Tibial artery (tissue), 4 donors: ENCODE results near the gene SYDE1.

Experiments used
- DNase-seq, 2 donors: peaks; one replicate each; pipeline ENCODE4 v3.0.0-alpha.2; 2019
- H3K27ac ChIP-seq, 2 donors: fragments of 200-600 bp; sonication (generic) in 1 of 2; 1 replicate in 1 of 2; 2 replicates in 1 of 2; pipeline ENCODE4 v1.5.1; 2018 to 2019; ENCODE audit warnings: mild to moderate bottlenecking in 1 of 2
- H3K27me3 ChIP-seq, 2 donors: fragments of 200-600 bp; sonication (generic) in 1 of 2; one replicate each; pipeline versions ENCODE4 v1.5.1 to v1.6.0; 2016 to 2019
- H3K36me3 ChIP-seq, 3 donors: fragments of 200-600 bp; sonication (generic) in 2 of 3; one replicate each; pipeline ENCODE4 v1.5.1; 2016 to 2019; ENCODE audit warnings: mild to moderate bottlenecking in 2 of 3
- H3K4me1 ChIP-seq, 4 donors: fragments of 200-600 bp; sonication (generic) in 2 of 4; 1 replicate in 3 of 4; 2 replicates in 1 of 4; pipeline ENCODE4 v1.5.1; 2016 to 2019
- H3K4me3 ChIP-seq, 2 donors: fragments of 200-600 bp; sonication (generic) in 1 of 2; 1 replicate in 1 of 2; 2 replicates in 1 of 2; pipeline ENCODE4 v1.5.1; 2018 to 2019; ENCODE audit warnings: mild to moderate bottlenecking in 2 of 2
- H3K9me3 ChIP-seq, 3 donors: fragments of 200-600 bp; sonication (generic) in 1 of 3; one replicate each; pipeline ENCODE4 v1.5.1; 2016 to 2019
- intact Hi-C: fragments of 100-400 bp; cut with DNase I; formaldehyde crosslinking; loops from one replicate; pipeline ENCODE4 v1.15.0; 2023; ENCODE audit warnings: low total_unique reads
- TF ChIP-seq, protein P1 (sequence below), 2 experiments: fragments of 200-600 bp in 1 of 2; fragments of 450-650 bp in 1 of 2; IDR thresholded peaks; one replicate each; pipeline ENCODE4 v1.5.1; 2017 to 2019; ENCODE audit warnings: antibody characterized with exemption in 2 of 2, mild to moderate bottlenecking in 1 of 2, moderate library complexity in 1 of 2

The SYDE1 gene

DNA sequence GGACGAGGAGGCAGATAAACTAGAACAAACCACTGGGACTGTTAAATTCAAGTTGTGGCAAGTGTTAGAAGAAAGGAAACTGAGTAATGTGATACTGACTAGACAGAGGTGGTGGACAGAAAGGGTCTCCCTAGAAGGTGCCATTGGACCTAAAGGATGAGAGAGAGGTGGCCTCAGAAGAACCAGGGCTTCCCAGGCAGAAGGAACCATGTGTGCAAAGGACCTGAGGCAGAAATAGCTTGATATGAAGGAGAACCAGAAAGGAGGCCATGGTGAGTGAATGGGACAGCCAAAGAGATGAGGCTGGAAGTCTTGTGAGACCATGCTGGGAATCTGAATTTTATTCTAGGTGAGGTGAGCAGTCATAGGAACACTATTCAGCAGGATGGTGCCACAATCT, 2.8 kb upstream of the SYDE1 start:
- H3K27me3 ChIP-seq, result no peaks in the 10 kb centered on the region
- H3K36me3 ChIP-seq, result peaks cover 0 to 8% (median 1%) of the 10 kb centered on the region in 3 donors
- DNase-seq, result no peak
- H3K9me3 ChIP-seq, result peaks cover 6 to 14% (median 7%) of the 10 kb centered on the region in 3 donors
- H3K4me3 ChIP-seq, result no peak overlapping the region
- peaks cover 0 to 28% (median 10%) of the 10 kb centered on the region in 4 donors for H3K4me1 ChIP-seq
- no peak overlapping the region for H3K27ac ChIP-seq
- intact Hi-C loops, result loop anchor here (5.0 kb wide), 1 partner anchor 43 kb away; no protein-coding TSS in a partner anchor
- TF ChIP-seq, protein P1, sequence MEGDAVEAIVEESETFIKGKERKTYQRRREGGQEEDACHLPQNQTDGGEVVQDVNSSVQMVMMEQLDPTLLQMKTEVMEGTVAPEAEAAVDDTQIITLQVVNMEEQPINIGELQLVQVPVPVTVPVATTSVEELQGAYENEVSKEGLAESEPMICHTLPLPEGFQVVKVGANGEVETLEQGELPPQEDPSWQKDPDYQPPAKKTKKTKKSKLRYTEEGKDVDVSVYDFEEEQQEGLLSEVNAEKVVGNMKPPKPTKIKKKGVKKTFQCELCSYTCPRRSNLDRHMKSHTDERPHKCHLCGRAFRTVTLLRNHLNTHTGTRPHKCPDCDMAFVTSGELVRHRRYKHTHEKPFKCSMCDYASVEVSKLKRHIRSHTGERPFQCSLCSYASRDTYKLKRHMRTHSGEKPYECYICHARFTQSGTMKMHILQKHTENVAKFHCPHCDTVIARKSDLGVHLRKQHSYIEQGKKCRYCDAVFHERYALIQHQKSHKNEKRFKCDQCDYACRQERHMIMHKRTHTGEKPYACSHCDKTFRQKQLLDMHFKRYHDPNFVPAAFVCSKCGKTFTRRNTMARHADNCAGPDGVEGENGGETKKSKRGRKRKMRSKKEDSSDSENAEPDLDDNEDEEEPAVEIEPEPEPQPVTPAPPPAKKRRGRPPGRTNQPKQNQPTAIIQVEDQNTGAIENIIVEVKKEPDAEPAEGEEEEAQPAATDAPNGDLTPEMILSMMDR (IDR thresholded peaks at IDR 0.05), result no peak

DNA sequence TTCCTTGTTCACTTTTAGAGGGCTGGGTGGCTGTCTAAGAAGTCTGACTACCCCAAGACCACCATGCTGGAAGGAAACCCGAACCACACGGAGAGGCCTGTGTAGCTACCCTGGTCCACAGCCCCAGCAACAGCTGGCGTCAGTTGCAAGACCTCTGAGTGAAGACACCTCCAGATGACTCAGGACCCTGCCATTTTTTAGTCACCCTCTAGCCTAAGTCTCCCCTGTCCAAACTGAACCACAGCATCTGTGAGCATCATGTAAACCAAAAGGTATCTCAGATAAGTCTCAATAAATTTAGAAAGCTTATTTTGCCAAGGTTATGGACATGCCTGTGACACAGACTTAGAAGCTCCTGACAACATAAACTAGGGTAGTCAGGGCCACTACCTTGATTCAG, 2.2 kb upstream of the SYDE1 start:
- H3K27me3 ChIP-seq, result no peaks in the 10 kb centered on the region
- peaks cover 6 to 14% (median 7%) of the 10 kb centered on the region in 3 donors for H3K9me3 ChIP-seq
- intact Hi-C loops, result loop anchor here (5.0 kb wide), 1 partner anchor 147 kb away; no protein-coding TSS in a partner anchor
- DNase-seq, result no peak
- H3K4me3 ChIP-seq, result no peak overlapping the region
- TF ChIP-seq, protein P1 (IDR thresholded peaks at IDR 0.05), result no peak
- H3K4me1 ChIP-seq, result peaks cover 0 to 29% (median 10%) of the 10 kb centered on the region in 4 donors
- H3K27ac ChIP-seq, result no peak overlapping the region
- H3K36me3 ChIP-seq, result peaks cover 6 to 14% (median 8%) of the 10 kb centered on the region in 3 donors

DNA sequence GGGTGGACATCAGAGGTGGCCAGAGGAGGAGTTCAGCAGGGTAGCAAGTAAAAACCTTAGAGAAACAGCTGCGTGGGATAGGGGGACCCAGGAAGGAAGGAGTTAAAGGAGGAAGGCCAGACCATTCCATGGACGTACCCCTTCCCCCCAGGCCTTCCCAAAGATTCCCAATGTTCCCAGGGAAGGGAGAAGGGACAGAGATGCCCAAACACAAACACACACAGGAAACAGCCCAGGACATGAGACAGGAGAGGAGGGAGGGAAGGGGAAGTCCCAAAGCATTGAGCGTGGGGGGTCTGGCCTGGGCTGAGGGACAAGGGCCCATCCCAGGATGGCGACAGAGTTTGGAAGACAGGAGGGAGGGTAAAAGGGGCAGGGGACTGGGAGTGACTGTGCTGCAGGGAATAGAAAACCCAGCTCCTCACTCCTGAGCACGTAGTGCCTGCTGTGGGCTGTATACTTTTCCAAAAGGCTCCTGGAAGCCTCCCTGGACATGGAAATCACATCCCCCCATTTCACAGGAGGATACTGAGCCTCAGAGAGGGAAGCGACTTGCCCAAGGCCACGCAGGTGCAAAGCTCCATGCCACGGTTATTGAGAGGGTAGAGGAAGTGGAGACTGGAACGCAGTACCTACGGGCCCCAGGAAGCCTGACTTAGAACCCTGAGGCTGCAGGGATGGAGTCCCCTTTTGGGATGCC, 1.1 kb downstream of the SYDE1 start:
- Histone ChIP-seq H3K36me3 (peaks cover 27 to 47% (median 40%) of the 10 kb centered on the region in 3 donors), H3K9me3 (peaks cover 2 to 12% (median 6%) of the 10 kb centered on the region in 3 donors), H3K4me3 (peak overlapping the region; percentile 93 to 99), H3K4me1 (peaks cover 0 to 29% (median 10%) of the 10 kb centered on the region in 4 donors), H3K27me3 (no peaks in the 10 kb centered on the region), H3K27ac (peak overlapping the region; percentile 90 to 92)
- DNase-seq, result peak in 1 of 2 donors; percentile 43
- intact Hi-C loops, result loop anchor here (5.0 kb wide), 1 partner anchor 144 kb away; no protein-coding TSS in a partner anchor
- TF ChIP-seq, protein P1 (IDR thresholded peaks at IDR 0.05), result no peak

DNA sequence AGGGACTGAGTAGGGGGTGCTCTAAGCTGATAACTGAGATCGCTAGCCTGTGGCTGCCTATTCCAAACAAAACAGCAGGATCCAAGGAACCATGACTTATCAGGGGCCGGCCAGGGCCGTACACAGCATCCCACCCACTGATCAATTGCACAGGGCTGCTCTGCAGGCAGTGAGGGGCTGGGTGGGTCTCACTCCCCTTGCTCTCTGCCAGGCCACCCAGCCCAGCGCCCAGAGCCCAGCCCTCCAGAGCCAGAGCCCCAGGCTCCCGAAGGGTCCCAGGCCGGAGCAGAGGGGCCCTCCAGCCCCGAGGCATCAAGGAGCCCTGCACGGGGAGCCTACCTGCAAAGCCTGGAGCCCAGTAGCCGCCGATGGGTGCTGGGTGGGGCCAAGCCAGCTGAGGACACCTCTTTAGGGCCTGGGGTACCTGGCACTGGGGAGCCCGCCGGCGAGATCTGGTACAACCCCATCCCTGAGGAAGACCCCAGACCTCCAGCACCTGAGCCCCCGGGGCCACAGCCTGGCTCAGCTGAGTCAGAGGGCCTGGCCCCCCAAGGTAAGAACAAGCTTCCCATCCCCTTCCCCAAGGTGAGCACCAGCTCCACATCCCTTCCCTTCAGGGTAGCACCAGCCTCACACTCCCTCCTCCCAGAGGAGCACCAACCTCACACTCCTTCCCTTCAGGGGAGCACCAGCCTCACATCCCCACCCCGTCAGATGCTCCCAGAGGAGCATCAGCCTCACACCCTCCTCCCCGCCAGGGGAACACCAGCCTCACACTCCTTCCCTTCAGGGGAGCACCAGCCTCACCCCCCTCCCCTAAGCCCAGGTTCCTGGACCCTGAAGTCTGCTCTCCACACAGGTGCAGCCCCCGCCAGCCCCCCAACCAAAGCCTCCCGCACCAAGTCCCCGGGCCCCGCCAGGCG, 1.9 kb downstream of the SYDE1 start:
- intact Hi-C loops, result loop anchor here (5.0 kb wide), 1 partner anchor 143 kb away; no protein-coding TSS in a partner anchor
- no peak for DNase-seq
- H3K4me3 ChIP-seq, result peak overlapping the region in 1 of 2 donors; percentile 93
- peaks cover 0 to 30% (median 13%) of the 10 kb centered on the region in 4 donors for H3K4me1 ChIP-seq
- peaks cover 0 to 5% (median under 1%) of the 10 kb centered on the region in 3 donors for H3K9me3 ChIP-seq
- no peaks in the 10 kb centered on the region for H3K27me3 ChIP-seq
- peak overlapping the region; percentile 90 to 92 for H3K27ac ChIP-seq
- TF ChIP-seq, protein P1 (IDR thresholded peaks at IDR 0.05), result no peak
- H3K36me3 ChIP-seq, result peaks cover 32 to 55% (median 48%) of the 10 kb centered on the region in 3 donors

DNA sequence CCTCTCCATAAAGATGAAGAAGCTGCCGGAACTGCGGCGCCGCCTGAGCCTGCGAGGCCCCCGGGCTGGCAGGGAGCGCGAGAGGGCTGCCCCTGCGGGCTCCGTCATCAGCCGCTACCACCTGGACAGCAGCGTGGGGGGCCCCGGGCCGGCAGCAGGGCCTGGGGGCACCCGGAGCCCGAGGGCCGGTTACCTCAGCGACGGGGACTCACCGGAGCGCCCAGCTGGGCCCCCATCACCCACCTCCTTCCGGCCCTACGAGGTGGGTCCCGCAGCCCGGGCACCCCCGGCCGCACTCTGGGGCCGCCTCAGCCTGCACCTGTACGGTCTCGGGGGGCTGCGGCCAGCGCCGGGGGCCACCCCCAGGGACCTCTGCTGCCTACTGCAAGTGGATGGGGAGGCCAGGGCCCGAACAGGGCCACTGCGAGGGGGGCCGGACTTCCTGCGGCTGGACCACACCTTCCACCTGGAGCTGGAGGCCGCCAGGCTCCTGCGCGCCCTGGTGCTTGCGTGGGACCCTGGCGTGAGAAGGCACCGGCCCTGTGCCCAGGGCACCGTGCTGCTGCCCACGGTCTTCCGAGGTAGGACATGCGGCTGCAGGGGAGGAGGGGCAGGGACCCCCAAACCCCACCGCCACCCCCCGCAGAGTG, 2.7 kb downstream of the SYDE1 start:
- intact Hi-C loops, result loop anchor here (5.0 kb wide), 1 partner anchor 142 kb away; no protein-coding TSS in a partner anchor
- Histone ChIP-seq H3K9me3 (no peaks in the 10 kb centered on the region), H3K4me1 (peaks cover 0 to 38% (median 19%) of the 10 kb centered on the region in 4 donors), H3K36me3 (peaks cover 32 to 63% (median 50%) of the 10 kb centered on the region in 3 donors), H3K27ac (peak overlapping the region; percentile 90 to 92), H3K27me3 (no peaks in the 10 kb centered on the region), H3K4me3 (no peak overlapping the region)
- no peak for DNase-seq
- TF ChIP-seq, protein P1 (IDR thresholded peaks at IDR 0.05), result no peak
